ENCODE results near the gene OR52H1. TPM values are rescaled to one million over a fixed set of nuclear protein-coding genes. Genes with fewer than 3 reads are reported as not detected.

OR52H1 gene
- total RNA-seq, 1 donor from 2014 or later: 0.52 TPM

- H3K9me3 ChIP-seq (ENCODE audit: control insufficient read depth in 3 of 3, low read length in 3 of 3): no peaks in the 10 kb centered on the region
- no peaks in the 10 kb centered on the region for H3K36me3 ChIP-seq (ENCODE audit: control insufficient read depth in 3 of 3, insufficient read depth in 3 of 3, low read length in 3 of 3)
- H3K27ac ChIP-seq (ENCODE audit: low read depth, low read length): no peak overlapping the region
- H3K9ac ChIP-seq (ENCODE audit: low read depth in 1 of 3, low read length in 3 of 3): no peak overlapping the region
- H3K27me3 ChIP-seq (ENCODE audit: control insufficient read depth in 3 of 3, insufficient read depth in 3 of 3, low read length in 3 of 3): no peaks in the 10 kb centered on the region
- H3K4me3 ChIP-seq (ENCODE audit: low read length in 3 of 3): no peak overlapping the region
- no peaks in the 10 kb centered on the region for H3K4me1 ChIP-seq (ENCODE audit: control insufficient read depth in 3 of 3, insufficient read depth in 3 of 3, low read length in 3 of 3)
These were observed 28.8 kb upstream of the OR52H1 start for GRCh38 chr11:5577101-5577500.

GRCh38 chr11:5575152-5575551 lies 26.8 kb upstream of the OR52H1 start:
- H3K4me1 ChIP-seq (ENCODE audit: control insufficient read depth in 3 of 3, insufficient read depth in 3 of 3, low read length in 3 of 3): no peaks in the 10 kb centered on the region
- no peaks in the 10 kb centered on the region for H3K9me3 ChIP-seq (ENCODE audit: control insufficient read depth in 3 of 3, low read length in 3 of 3)
- no peak overlapping the region for H3K9ac ChIP-seq (ENCODE audit: low read depth in 1 of 3, low read length in 3 of 3)
- H3K27ac ChIP-seq (ENCODE audit: low read depth, low read length): no peak overlapping the region
- H3K36me3 ChIP-seq (ENCODE audit: control insufficient read depth in 3 of 3, insufficient read depth in 3 of 3, low read length in 3 of 3): no peaks in the 10 kb centered on the region
- no peaks in the 10 kb centered on the region for H3K27me3 ChIP-seq (ENCODE audit: control insufficient read depth in 3 of 3, insufficient read depth in 3 of 3, low read length in 3 of 3)
- H3K4me3 ChIP-seq (ENCODE audit: low read length in 3 of 3): no peak overlapping the region

GRCh38 chr11:5574654-5575053 lies 26.3 kb upstream of the OR52H1 start:
- Histone ChIP-seq H3K27me3 (ENCODE audit: control insufficient read depth in 3 of 3, insufficient read depth in 3 of 3, low read length in 3 of 3) (no peaks in the 10 kb centered on the region), H3K4me1 (ENCODE audit: control insufficient read depth in 3 of 3, insufficient read depth in 3 of 3, low read length in 3 of 3) (no peaks in the 10 kb centered on the region), H3K4me3 (ENCODE audit: low read length in 3 of 3) (no peak overlapping the region)

GRCh38 chr11:5564259-5565019 lies 16.1 kb upstream of the OR52H1 start:
- Histone ChIP-seq H3K4me3 (ENCODE audit: low read length in 3 of 3) (no peak overlapping the region), H3K27me3 (ENCODE audit: control insufficient read depth in 3 of 3, insufficient read depth in 3 of 3, low read length in 3 of 3) (no peaks in the 10 kb centered on the region), H3K4me1 (ENCODE audit: control insufficient read depth in 3 of 3, insufficient read depth in 3 of 3, low read length in 3 of 3) (no peaks in the 10 kb centered on the region), H3K27ac (ENCODE audit: low read depth, low read length) (no peak overlapping the region), H3K9ac (ENCODE audit: low read depth in 1 of 3, low read length in 3 of 3) (no peak overlapping the region), H3K9me3 (ENCODE audit: control insufficient read depth in 3 of 3, low read length in 3 of 3) (no peaks in the 10 kb centered on the region), H3K36me3 (ENCODE audit: control insufficient read depth in 3 of 3, insufficient read depth in 3 of 3, low read length in 3 of 3) (no peaks in the 10 kb centered on the region)

More at GRCh38 chr11:5574654-5575053, 26.3 kb upstream of the OR52H1 start:
- Histone ChIP-seq H3K9me3 (ENCODE audit: control insufficient read depth in 3 of 3, low read length in 3 of 3) (no peaks in the 10 kb centered on the region), H3K36me3 (ENCODE audit: control insufficient read depth in 3 of 3, insufficient read depth in 3 of 3, low read length in 3 of 3) (no peaks in the 10 kb centered on the region), H3K9ac (ENCODE audit: low read depth in 1 of 3, low read length in 3 of 3) (no peak overlapping the region), H3K27ac (ENCODE audit: low read depth, low read length) (no peak overlapping the region)

GRCh38 chr11:5557751-5558150 lies 9.4 kb upstream of the OR52H1 start:
- no peak overlapping the region for H3K4me3 ChIP-seq (ENCODE audit: low read length in 3 of 3)
- H3K9ac ChIP-seq (ENCODE audit: low read depth in 1 of 3, low read length in 3 of 3): no peak overlapping the region
- H3K27me3 ChIP-seq (ENCODE audit: control insufficient read depth in 3 of 3, insufficient read depth in 3 of 3, low read length in 3 of 3): no peaks in the 10 kb centered on the region
- H3K27ac ChIP-seq (ENCODE audit: low read depth, low read length): no peak overlapping the region
- no peaks in the 10 kb centered on the region for H3K36me3 ChIP-seq (ENCODE audit: control insufficient read depth in 3 of 3, insufficient read depth in 3 of 3, low read length in 3 of 3)
- no peaks in the 10 kb centered on the region for H3K9me3 ChIP-seq (ENCODE audit: control insufficient read depth in 3 of 3, low read length in 3 of 3)
- H3K4me1 ChIP-seq (ENCODE audit: control insufficient read depth in 3 of 3, insufficient read depth in 3 of 3, low read length in 3 of 3): no peaks in the 10 kb centered on the region

- no peak overlapping the region for H3K9ac ChIP-seq (ENCODE audit: low read depth in 1 of 3, low read length in 3 of 3)
These were observed 8.4 kb upstream of the OR52H1 start for GRCh38 chr11:5556596-5557188.

GRCh38 chr11:5553343-5553742 lies 5.0 kb upstream of the OR52H1 start:
- Histone ChIP-seq H3K9me3 (ENCODE audit: control insufficient read depth in 3 of 3, low read length in 3 of 3) (no peaks in the 10 kb centered on the region), H3K27ac (ENCODE audit: low read depth, low read length) (no peak overlapping the region), H3K36me3 (ENCODE audit: control insufficient read depth in 3 of 3, insufficient read depth in 3 of 3, low read length in 3 of 3) (no peaks in the 10 kb centered on the region), H3K9ac (ENCODE audit: low read depth in 1 of 3, low read length in 3 of 3) (no peak overlapping the region), H3K27me3 (ENCODE audit: control insufficient read depth in 3 of 3, insufficient read depth in 3 of 3, low read length in 3 of 3) (no peaks in the 10 kb centered on the region), H3K4me1 (ENCODE audit: control insufficient read depth in 3 of 3, insufficient read depth in 3 of 3, low read length in 3 of 3) (no peaks in the 10 kb centered on the region), H3K4me3 (ENCODE audit: low read length in 3 of 3) (no peak overlapping the region)

More at GRCh38 chr11:5556596-5557188, 8.4 kb upstream of the OR52H1 start:
- Histone ChIP-seq H3K9me3 (ENCODE audit: control insufficient read depth in 3 of 3, low read length in 3 of 3) (no peaks in the 10 kb centered on the region), H3K4me1 (ENCODE audit: control insufficient read depth in 3 of 3, insufficient read depth in 3 of 3, low read length in 3 of 3) (no peaks in the 10 kb centered on the region), H3K4me3 (ENCODE audit: low read length in 3 of 3) (no peak overlapping the region), H3K27ac (ENCODE audit: low read depth, low read length) (no peak overlapping the region), H3K27me3 (ENCODE audit: control insufficient read depth in 3 of 3, insufficient read depth in 3 of 3, low read length in 3 of 3) (no peaks in the 10 kb centered on the region), H3K36me3 (ENCODE audit: control insufficient read depth in 3 of 3, insufficient read depth in 3 of 3, low read length in 3 of 3) (no peaks in the 10 kb centered on the region)

- Histone ChIP-seq H3K27me3 (ENCODE audit: control insufficient read depth in 3 of 3, insufficient read depth in 3 of 3, low read length in 3 of 3) (no peaks in the 10 kb centered on the region), H3K9me3 (ENCODE audit: control insufficient read depth in 3 of 3, low read length in 3 of 3) (no peaks in the 10 kb centered on the region), H3K9ac (ENCODE audit: low read depth in 1 of 3, low read length in 3 of 3) (no peak overlapping the region)
These were observed 2.2 kb upstream of the OR52H1 start for GRCh38 chr11:5550440-5551095.

GRCh38 chr11:5547982-5548381 lies 358 bp downstream of the OR52H1 start:
- Histone ChIP-seq H3K9me3 (ENCODE audit: control insufficient read depth in 3 of 3, low read length in 3 of 3) (no peaks in the 10 kb centered on the region), H3K27me3 (ENCODE audit: control insufficient read depth in 3 of 3, insufficient read depth in 3 of 3, low read length in 3 of 3) (no peaks in the 10 kb centered on the region), H3K4me1 (ENCODE audit: control insufficient read depth in 3 of 3, insufficient read depth in 3 of 3, low read length in 3 of 3) (no peaks in the 10 kb centered on the region), H3K4me3 (ENCODE audit: low read length in 3 of 3) (no peak overlapping the region), H3K36me3 (ENCODE audit: control insufficient read depth in 3 of 3, insufficient read depth in 3 of 3, low read length in 3 of 3) (no peaks in the 10 kb centered on the region), H3K27ac (ENCODE audit: low read depth, low read length) (no peak overlapping the region), H3K9ac (ENCODE audit: low read depth in 1 of 3, low read length in 3 of 3) (no peak overlapping the region)

More at GRCh38 chr11:5550440-5551095, 2.2 kb upstream of the OR52H1 start:
- Histone ChIP-seq H3K36me3 (ENCODE audit: control insufficient read depth in 3 of 3, insufficient read depth in 3 of 3, low read length in 3 of 3) (no peaks in the 10 kb centered on the region), H3K27ac (ENCODE audit: low read depth, low read length) (no peak overlapping the region), H3K4me3 (ENCODE audit: low read length in 3 of 3) (no peak overlapping the region), H3K4me1 (ENCODE audit: control insufficient read depth in 3 of 3, insufficient read depth in 3 of 3, low read length in 3 of 3) (no peaks in the 10 kb centered on the region)

GRCh38 chr11:5546457-5546856 lies 1.9 kb downstream of the OR52H1 start:
- Histone ChIP-seq H3K27ac (ENCODE audit: low read depth, low read length) (no peak overlapping the region), H3K27me3 (ENCODE audit: control insufficient read depth in 3 of 3, insufficient read depth in 3 of 3, low read length in 3 of 3) (no peaks in the 10 kb centered on the region), H3K4me3 (ENCODE audit: low read length in 3 of 3) (no peak overlapping the region), H3K36me3 (ENCODE audit: control insufficient read depth in 3 of 3, insufficient read depth in 3 of 3, low read length in 3 of 3) (no peaks in the 10 kb centered on the region), H3K4me1 (ENCODE audit: control insufficient read depth in 3 of 3, insufficient read depth in 3 of 3, low read length in 3 of 3) (no peaks in the 10 kb centered on the region), H3K9ac (ENCODE audit: low read depth in 1 of 3, low read length in 3 of 3) (no peak overlapping the region), H3K9me3 (ENCODE audit: control insufficient read depth in 3 of 3, low read length in 3 of 3) (no peaks in the 10 kb centered on the region)

All from skeletal muscle tissue (tissue), 4 donors.